Measurements from ENCODE around the gene PLCB4.

The PLCB4 gene

GRCh38 chr20:9281803-9282202 lies 212.9 kb downstream of the PLCB4 start:
- no peak for DNase-seq

DNA sequence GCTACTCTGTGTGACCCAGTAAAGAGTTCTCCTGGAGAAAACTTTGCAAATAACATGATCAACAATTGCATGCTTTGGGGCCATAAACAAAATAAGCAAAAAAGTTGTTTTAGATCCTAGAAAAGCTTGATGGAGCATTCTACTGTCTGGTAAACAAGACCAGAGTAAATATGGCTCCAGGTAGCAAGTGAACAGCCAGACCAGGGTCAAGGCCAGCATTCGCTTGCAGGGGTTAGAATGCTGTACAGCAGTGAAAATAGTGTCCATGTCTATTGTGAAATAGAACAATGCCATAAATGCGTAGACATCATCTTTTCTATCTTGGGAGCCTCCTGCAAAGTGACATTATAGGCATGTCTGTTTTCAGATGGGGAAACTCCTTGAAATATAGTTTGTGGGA lies 216.7 kb downstream of the PLCB4 start:
- DNase-seq = no peak

DNA sequence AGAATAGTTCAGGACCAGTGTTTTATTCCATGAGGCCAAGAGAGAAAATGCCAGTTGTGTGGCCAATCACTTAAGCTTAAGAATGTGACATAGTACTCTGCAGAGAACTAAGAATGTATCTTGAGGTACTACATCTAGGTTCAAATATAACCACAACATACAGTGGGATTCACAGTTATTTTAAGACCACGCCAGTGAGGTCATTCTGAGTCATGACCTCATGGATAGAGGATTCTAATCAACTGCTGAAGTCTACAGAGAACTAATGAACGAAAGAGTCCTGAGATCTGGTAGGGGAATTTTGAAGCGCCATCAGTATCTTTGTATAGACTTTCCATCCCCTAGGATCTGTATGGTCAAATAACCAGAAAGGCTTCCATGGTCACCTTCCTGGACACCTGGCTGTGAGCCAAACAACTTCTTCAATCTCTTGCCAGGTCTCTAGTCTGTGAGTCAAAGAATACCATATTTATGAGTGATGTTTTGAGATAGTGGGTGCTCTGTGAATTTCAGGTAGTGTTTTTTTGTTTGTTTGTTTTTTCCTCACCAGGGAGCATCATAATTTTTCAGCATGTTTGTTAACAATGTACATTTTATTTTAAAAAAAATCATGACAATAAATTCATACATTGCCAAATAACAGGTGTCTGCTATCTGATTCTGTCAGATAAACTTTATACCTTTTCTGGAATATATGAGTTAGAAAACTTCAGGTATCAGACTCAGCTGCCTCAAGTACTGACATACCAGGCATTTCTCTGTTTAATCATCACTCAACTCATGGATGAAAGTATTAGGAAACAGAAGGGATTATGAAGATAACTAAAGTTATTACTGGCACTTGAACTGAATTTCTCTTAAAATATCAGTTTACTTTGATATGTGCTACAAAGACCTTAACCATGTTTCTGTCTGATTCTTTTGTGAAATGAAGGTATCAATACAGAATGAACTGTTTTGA lies 217.9 kb downstream of the PLCB4 start:
- DNase-seq = no peak

GRCh38 chr20:9287826-9288225 lies 218.9 kb downstream of the PLCB4 start:
- no peak for DNase-seq

DNA sequence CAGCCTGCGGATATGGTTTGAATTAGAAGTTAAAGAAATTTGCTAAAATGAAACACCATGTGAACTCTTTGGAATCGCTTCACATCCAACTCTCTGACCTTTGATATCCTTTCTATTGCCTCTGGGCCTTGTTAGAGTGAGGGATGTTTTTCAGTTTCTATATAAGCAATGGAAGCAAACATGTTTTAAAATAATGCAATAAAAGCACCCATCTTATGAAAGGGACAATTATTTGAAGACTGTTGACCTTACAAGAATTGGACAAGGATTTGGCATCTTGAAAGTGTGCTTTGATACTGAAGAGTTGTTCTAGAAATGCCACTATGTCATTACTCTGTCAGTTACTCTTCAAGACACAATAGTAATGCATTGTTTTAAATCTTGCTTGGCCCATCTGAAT lies 221.4 kb downstream of the PLCB4 start:
- no peak for DNase-seq

GRCh38 chr20:9293145-9293544 lies 224.3 kb downstream of the PLCB4 start:
- no peak for DNase-seq

- no peak for DNase-seq
Measured at GRCh38 chr20:9294041-9294440, 225.2 kb downstream of the PLCB4 start.

- DNase-seq = no peak
Measured at GRCh38 chr20:9298906-9299305, 230.0 kb downstream of the PLCB4 start.

GRCh38 chr20:9300080-9300479 lies 231.2 kb downstream of the PLCB4 start:
- no peak for DNase-seq

GRCh38 chr20:9300534-9300933 lies 231.6 kb downstream of the PLCB4 start:
- no peak for DNase-seq

DNA sequence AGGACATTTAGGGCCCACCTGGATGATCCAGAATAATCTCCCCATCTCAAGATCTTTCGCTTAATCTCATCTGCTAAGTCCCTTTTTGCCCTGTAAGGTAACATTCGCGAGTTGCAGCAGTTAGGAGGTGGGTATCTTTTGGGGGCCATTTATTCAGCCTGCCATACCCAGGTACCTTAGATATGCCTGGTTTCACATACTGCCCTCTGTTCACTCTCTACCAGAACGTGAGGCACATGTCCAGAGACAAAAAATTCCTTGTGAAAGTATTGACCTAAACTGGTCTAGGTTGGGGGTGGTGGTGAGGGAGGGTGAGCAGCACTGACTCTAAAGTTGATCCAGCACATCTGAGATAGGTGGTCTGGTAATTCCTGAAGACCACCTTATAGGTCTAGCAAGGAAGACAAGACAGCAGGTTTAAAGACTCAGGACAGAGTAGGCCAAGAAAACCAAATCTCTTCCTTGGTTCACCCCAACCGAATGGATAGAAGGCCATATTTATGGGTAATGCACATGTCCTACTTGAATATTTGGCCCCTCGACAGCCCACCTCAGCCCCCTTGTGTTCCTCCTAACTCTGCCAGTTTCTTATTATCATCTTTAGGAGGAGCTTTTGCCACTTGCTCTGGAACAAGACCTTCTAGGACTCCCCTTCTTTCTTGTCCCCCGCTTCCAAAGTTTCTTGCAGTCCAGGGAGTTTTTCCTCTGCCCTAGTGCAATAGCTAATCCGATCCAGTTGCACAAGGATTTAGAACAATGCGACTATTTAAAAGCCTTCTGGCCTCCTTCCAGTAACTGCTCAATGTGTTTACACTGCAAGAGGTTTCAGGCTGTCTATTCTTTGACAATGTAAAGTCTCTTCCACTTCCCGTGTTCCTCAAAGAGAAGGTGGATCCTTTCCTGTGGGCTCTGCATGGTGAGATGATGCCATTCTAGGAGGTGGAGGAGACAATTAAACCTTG lies 232.5 kb downstream of the PLCB4 start:
- DNase-seq = no peak

GRCh38 chr20:9302091-9302462 lies 233.2 kb downstream of the PLCB4 start:
- no peak for DNase-seq

GRCh38 chr20:9306521-9306920 lies 237.6 kb downstream of the PLCB4 start:
- no peak for DNase-seq

DNA sequence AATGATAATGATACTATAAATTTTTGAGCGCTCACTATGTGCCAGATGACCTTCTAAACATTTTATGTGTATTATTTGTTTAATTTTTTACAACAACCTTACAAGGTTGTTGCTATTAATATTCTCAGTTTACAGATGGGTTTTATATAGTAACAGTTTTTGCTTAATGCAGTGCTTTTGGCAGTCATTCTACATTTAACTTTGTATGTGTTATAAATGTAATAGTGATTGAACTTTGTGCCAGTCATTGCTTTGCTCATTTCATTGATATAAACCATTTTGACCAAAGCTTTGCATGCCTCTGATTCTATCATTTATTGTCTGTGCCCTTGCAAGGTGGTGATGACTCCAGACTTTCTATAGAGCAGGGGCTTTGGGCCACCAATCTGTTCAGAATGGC lies 239.2 kb downstream of the PLCB4 start:
- no peak for DNase-seq

- no peak for DNase-seq
Measured at GRCh38 chr20:9311132-9311531, 242.2 kb downstream of the PLCB4 start.

DNA sequence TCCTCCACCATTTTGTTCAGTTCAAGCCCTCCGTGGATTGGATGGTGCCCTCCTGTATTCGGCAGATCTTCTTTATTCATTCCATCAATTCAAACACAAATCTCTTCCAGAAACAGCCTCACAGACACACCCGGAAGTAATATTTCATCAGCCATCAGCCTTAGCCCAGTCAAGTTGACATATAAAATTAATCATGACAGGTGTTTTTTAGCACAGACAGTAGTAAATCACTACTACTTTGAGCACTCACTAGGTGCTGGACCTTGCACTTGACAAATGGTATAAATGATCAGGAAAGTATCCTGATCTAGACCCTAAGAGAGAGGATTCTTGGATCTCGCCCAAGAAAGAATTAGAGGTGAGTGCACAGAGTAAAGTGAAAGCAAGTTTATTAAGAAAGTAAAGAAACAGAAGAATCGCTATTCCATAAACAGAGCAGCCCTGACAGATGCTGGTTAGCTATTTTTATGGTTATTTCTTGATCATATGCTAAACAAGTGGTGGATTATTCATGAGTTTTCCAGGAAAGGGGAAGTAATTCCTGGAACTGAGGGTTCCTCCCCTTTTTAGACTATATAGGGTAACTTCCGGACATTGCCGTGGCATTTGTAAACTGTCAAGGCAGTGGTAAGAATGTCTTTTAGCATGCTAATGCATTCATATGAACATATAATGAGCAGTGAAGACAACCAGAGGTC lies 250.9 kb downstream of the PLCB4 start:
- DNase-seq = no peak

- DNase-seq = no peak
Measured at GRCh38 chr20:9321007-9321406, 252.1 kb downstream of the PLCB4 start.

GRCh38 chr20:9322661-9323060 lies 253.8 kb downstream of the PLCB4 start:
- DNase-seq = no peak

DNA sequence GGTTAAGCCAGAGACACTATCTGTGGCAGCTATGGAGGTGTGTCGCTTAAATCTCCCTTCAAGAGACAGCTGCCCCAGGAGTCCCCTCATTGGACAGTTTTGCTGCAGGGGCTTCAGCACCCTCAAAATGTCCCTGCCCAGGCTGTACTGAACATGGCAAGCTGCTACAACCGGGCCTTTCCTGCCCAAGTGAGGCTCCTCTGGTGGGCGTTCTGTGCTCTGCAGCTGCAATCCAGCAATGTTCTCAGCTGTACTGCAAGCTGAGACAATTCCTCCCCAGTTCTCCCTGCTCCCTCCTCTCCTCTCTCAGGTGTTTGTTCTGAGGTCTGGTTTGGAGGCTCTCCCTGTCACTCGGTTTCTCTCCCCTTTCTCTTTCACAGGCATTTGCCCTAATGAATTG lies 254.7 kb downstream of the PLCB4 start:
- DNase-seq = no peak

DNA sequence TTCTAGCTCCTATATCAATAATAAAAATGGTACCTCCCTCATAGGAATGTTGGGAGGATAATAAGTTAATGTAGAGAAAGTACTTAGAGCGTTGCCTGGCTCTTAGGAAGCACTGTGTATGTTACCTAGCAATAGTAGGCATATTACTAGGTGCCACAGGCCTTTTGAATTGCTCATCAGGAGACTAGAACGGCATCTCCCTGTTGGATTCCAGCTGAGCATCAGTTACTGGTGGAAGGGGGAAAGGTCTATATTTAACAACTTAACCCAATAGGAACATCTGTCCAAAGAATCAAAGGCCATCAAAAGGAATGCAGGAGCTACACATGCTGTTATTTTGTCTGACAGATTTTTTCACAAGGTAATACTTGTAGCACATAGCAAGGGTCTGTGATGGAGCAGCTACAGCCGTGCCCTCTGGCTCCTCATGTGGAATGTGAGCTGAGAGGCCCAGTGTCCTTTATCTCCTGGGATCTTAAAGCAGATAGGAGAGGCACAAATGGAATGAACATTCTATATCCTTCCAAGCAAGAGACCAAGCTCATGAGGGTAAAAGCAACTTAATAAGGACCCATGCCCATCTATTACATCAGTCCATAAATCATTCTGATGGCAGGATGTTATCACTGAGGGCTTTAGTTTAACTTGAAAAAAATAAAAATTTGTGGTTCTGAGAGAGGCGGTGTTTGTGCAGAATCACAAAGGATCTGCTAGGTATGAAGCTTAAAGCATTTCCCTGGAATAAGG lies 260.6 kb downstream of the PLCB4 start:
- no peak for DNase-seq

DNA sequence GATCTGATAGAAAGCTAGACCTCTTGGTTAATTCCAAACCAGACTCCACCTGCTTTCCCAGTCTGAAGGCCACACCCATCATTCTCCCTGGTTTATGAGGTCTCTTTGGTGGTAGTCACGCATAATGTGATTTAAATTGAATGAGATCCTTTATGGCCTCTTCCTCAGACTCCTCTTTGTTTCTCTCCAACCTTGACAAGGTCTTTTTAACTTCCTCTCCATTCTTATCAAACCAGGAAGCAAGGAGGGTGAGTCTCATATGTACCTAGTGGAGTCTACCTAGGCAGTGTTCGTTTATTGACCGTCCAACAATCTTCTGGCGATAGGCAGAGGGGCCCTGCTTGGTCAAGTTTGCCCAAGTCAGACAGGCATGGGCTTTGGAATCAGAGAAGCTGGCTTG lies 261.3 kb downstream of the PLCB4 start:
- DNase-seq = no peak

DNA sequence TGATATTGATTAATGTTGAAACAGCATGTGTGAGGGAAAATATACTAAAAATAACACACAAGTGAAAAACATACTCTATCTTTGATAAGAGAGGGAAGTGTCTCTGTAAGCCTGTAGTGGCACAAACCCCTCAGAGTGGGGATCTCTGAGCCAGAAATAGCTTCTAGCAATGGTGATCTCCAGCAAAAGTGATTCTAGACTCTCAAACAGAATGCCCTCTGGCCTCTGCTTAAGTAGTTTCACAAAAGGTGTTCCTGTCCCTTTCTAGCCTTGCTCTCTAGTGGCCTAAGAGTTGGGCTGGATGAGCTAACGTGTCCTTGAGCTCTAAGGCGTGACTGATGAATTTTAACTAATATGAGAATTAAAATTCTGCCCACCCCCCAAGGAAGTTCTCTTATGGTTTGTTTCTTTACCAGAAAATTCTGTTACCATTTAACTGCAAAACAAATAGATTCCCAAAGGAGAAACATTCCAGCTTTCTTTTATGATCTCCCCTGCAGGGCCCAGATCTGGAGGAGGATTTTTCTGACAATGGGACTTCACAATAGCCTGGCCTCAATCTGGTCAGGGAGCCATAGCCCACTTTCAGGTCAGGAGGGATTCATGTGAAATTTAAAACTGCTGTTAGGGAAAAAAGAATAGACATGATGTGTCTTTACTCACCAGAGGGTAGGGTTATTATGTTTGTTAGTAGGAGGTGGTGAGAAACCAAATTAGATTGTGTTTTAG lies 263.0 kb downstream of the PLCB4 start:
- DNase-seq = no peak
